GM12873 (cell line): ENCODE data around the gene FUT3.

Source experiments
- TF ChIP-seq, protein P1 (sequence below): IDR thresholded peaks from 2 replicates; pipeline ENCODE4 v1.5.1; 2012; ENCODE audit warnings: low read depth, mild to moderate bottlenecking, moderate library complexity, low read length, control low read depth; ENCODE audit not compliant: insufficient read depth; ENCODE audit errors: missing control alignments

The FUT3 gene

DNA sequence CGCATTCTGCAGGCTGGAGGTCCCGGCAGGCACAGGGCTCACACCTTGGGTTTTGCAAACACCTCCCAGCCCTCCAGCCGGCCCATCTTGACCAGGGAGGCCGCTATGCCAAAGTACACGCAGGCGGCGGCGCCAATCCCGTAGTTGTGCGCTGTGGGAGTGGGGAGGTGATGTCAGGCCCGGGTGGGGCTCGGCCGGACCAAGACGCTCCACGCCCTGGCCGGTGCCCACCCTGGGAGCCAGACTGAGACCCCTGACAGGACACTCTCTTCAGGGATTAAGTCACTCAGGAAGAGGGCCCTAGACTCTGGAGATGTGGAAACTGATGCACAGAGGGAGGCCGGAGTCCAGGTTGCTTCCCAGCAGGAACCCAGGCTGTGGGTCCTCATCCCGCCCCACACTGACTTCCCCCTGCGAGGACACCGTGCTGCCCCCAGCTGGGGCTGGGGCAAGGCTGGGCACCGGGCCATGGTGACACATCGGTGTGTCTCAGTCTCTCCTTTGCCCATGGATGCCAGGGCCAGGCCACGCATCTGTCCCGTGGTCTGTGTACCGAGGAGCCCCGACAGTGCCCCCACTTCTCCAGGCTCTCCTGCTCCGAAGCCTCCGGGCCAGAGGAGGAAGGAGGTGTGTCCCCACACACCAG, 43.6 kb upstream of the FUT3 start:
- TF ChIP-seq, protein P1, sequence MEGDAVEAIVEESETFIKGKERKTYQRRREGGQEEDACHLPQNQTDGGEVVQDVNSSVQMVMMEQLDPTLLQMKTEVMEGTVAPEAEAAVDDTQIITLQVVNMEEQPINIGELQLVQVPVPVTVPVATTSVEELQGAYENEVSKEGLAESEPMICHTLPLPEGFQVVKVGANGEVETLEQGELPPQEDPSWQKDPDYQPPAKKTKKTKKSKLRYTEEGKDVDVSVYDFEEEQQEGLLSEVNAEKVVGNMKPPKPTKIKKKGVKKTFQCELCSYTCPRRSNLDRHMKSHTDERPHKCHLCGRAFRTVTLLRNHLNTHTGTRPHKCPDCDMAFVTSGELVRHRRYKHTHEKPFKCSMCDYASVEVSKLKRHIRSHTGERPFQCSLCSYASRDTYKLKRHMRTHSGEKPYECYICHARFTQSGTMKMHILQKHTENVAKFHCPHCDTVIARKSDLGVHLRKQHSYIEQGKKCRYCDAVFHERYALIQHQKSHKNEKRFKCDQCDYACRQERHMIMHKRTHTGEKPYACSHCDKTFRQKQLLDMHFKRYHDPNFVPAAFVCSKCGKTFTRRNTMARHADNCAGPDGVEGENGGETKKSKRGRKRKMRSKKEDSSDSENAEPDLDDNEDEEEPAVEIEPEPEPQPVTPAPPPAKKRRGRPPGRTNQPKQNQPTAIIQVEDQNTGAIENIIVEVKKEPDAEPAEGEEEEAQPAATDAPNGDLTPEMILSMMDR, result no peak

DNA sequence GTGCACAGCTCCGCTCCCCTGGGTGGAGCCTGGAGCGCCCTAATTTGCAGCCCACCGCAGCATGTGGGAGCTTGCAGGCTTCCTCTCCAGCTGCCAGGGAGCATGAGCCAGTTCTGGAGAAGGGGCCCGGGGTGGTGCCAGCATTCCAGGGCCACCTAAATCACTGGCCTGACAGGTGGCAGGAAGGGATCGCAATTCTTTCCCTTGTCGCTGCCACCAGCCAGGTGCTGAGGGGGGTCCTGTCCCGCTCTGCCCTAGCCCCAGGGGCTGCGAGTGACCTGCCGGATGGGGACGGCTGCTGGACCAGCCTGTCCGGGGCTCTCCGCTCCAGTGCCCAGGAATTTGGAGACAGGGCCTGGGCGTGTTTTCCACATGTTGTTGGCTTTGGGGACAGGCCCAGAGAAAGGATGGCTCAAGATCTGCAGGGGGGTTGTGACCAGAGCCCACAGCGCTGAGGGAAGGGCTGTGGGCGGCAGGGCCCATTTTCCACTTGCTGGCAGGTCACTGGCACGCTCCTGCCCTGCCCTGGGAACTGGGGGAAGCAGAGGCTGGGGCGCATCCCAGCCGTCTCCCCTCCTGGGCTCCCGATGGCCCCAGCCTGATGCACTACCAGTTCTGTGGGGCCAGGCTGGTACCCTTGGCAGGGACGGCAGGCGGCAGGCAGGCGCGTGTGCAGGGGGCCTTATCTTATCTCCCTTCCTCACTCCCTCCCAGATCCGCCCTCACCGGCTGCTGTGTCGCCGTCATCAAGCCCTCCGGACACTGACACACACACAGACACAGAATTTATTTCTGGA, 42.9 kb upstream of the FUT3 start:
- TF ChIP-seq, protein P1, result no peak

DNA sequence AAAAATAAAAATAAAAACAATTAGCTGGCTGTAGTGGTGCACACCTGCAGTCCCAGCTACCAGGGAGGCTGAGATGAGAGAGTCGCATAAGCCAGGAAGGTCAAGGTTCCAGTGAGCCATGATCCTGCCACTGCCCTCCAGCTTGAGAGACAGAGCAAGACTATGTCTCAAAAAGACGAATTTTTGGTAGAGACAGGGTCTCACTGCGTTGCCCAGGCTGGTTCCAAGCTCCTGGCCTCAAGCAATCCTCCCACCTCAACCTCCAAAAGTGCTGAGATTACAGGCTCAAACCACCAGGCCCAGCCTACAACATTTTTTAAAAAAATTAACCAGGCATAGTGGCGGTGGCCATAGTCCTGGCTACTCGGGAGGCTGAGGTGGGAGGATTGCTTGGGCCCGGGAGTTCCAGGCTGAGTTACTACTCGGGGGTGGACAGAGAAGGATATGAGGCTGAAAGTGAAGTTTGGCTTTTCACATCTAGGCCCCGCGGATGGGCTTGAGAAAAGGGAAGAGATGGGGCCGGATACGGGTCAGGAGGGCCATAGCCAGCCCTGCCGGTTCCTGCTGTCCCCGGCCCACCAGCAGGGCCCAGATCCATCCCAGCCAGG, 42.2 kb upstream of the FUT3 start:
- TF ChIP-seq, protein P1, result no peak

DNA sequence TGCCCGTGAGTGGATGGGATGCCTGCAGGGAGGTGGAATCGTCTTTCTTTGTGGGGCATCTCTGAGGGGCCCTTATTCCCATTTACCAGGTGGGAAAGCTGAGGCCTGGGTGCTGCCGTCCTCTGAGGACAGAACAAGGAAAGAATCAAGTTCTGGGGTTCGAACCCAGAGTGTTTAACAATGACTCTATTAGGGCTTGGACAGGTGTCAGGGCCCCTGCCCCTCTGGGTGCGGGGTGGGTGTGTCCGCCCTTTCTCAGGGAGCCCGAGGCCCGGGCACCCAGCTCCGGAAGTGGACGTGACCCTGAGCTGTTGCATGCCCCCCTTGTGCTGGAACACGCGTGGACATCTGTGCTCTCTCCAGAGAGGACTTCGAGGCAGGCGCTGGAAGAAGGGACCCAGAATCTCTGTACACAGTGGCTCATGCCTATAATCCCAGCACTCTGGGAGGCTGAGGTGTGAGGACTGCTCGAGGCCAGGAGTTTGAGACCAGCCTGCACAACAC, 41.6 kb upstream of the FUT3 start:
- TF ChIP-seq, protein P1, result no peak

DNA sequence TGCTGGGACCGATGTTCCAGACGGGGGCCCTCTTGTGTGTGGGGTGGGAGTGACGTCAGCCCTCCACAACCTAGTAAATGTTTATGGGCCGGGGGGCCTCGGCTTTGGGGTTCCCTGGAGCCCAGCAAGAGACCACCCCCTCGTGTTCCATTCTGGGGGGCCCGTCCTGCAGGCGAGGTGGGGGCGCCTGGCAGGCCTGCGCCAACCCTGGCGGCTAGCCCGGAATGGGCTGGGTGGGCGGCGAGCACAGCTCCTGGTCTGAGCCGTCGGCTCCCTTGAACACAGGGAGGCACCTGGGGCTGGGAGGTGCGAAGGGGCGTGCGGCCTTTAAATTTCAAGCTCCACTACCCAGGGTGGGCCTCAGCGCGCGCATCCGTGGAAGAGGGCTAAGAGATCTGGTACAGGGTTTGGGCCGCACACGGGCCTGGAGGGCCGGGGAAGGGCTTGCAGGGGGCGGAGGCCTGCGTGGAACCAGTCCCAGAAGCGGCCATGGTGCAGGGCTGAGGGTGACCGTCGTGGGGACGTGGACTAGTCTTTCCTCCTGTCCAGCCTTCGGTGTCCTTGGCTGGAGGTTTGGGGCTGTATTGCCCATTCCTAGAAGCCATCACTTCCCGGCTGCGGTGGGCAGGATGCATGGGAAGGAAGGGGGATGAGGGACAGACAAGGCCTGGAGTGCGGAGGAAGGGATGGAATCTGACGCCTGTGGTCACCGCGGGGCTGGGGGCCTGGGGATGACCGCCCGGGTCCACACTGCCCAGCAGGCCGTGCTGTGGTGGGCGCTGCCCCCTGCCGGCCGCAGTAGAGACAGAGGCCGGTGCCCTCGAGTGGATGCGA, 40.9 kb upstream of the FUT3 start:
- TF ChIP-seq, protein P1, result peak; percentile 53

DNA sequence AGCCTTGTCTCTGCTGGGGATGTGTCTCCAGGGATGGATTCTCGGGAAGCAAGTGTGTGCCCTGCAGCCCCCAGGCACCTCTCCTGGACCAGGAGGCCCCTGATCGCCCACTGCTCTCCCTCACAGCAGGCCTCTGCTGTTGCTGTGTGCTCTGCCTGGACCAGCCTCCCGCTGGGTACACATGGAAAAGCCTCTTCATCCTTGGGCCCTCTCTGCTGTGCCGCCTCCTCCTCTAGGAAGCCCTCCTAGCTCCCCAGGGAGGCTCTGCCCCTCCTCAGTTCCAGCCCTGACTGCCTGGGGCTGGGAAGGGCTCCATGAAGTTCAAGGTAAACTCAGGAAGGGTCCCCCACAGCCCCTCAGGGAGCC, 40.3 kb upstream of the FUT3 start:
- TF ChIP-seq, protein P1, result no peak
